GM18502 (cell line): Measurements from ENCODE around the gene SEMA3A.
"Not testable (repeated sequence)": the region's sequence is repeated elsewhere in the genome, so short reads cannot be mapped to it uniquely, and the experiment has no call there.

Experiments used
- ATAC-seq: cut with Tn5 transposase; IDR thresholded peaks from one replicate; pipeline ENCODE4 v1.9.1; 2021; ENCODE audit warnings: mild to moderate bottlenecking; ENCODE audit not compliant: unreplicated experiment, poor library complexity

SEMA3A gene

GRCh38 chr7:84159435-84159834 lies 35.2 kb downstream of the SEMA3A start:
- ATAC-seq, result no peak

- ATAC-seq, result no peak
Observed at GRCh38 chr7:84157171-84157570, 37.4 kb downstream of the SEMA3A start.

DNA sequence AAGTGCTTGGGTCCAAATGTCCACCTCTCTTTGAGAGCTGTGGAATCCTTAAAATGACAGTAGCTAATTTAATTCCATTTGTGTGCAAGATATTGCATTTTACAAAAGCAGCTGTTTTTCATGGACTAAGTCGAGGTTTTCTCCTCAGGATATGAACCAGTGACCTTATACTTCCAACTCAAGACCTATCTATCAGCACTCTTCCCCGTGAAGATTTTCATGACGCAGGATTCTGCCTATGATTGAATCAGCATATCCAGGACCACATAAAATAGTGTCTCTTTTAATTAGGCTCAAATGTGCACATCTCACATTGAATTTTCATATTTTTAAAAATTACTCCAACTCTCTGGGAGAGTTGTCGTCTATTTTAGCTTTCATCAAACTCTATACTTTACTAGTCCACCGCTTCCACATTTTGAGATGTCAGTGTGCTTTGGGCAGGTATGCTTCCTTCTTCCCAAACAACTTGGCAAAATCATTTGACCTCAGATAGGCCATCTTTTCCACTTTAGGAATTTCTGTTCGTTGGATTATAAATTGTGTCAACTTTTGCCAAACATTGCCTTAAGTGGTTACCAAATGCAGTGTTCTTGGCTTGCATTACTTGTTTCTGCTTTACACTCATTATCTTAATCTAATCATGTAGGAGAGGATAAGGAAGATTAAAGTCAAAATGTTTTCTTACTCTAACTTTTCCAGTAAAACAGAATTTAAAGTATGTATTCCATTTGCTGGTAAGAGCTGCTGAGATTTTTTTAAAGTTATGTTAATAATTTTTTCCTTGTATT lies 39.4 kb downstream of the SEMA3A start:
- ATAC-seq, result no peak

DNA sequence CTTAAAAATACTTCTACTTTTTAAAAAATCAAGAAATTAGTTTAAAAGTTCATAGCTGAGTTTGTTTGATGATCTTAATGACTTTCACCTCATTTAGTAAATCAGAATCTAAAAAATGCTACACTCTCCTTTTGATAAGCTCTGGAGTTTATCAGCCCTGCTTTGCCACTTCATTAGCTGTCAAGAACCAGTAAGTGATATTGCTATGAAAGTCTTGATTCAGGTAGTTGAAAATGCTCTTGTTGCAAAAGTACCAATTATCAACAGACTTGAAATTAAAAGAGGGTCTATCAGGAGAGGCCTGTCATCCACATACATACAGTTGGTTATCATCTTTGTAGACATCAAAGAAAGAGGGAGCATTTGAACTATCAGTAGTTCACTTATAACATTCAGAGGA lies 41.6 kb downstream of the SEMA3A start:
- no peak for ATAC-seq

DNA sequence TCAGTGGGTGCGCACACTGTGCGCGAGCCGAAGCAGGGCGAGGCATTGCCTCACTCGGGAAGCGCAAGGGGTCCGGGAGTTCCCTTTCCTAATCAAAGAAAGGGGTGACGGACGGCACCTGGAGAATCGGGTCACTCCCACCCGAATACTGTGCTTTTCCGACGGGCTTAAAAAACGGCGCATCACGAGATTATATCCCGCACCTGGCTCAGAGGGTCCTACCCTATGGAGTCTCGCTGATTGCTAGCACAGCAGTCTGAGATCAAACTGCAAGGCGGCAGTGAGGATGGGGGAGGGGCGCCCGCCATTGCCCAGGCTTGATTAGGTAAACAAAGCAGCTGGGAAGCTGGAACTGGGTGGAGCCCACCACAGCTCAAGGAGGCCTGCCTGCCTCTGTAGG lies 44.2 kb downstream of the SEMA3A start:
- not testable (repeated sequence) for ATAC-seq

DNA sequence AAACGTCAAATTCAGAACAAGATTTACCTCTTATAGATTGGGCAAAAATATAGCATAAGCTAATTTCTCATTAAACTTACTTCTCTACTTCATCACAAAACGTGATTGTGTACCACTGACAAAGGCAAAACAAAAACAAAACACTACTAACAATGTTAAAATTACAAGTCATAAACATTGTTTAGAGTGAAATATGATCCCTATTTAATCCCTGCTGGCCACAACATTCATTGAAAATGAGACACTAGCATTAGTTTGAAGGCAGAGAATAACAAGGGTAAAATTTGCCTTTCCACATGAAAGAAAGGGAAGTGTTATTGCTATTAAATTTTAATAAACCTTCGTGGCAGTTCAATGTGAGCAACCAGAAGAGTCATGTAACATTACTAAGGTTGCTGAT lies 45.0 kb downstream of the SEMA3A start:
- no peak for ATAC-seq

DNA sequence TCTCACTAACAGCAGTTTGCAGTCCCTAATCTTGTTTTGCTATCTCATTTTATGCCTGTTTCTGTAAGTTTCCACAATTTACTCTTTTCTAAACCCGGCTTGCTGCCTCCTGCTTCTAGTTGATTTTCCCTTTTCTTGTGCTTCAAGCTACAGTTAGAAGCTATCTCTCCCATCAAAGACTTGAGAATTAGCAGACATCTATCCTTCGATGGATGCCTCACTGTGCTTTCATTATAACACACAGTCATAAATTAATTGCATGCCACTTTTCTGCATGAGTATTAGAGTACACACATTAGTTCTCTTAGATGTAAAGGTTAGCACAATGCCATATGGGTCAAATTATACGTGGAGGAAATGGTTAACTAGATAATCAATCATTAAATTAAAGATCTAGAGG lies 48.7 kb downstream of the SEMA3A start:
- no peak for ATAC-seq

GRCh38 chr7:84144935-84145334 lies 49.7 kb downstream of the SEMA3A start:
- ATAC-seq, result no peak

DNA sequence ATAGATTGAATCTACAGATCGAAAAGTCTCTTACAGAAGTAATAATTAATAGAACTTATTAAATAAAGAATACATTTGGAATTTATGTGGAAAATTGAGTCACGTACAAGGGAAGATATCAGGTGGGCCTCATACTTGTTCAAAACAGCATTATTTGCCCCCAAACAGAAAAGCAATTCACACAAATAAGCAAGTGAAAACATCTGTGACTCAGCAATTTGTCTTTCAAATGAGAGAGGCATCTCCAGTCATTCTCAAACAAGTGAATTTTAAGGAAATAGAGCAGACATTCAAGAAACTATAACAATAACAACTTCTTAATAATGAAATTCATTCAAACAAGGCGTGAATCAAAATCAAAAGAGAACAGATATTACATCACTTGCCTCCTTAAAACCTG lies 50.1 kb downstream of the SEMA3A start:
- no peak for ATAC-seq

DNA sequence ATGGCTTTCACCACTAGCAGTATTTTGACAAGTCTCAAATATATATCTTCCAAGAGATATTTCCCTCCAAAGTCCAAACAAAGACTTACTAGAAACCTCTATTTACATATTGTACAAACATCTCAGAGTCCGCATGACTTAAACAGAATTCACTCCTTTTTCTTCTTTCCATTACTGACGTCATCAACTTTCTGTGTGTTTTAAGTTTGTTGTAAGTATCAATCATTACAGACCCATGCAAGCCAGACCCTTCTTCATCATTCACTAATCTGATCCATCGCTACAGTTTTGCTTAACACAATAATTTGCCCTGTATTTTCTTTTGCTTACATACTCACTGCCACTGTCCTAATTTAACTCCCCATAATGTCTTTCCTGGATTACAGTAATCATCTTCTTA lies 51.9 kb downstream of the SEMA3A start:
- ATAC-seq, result no peak

GRCh38 chr7:84139986-84140729 lies 54.4 kb downstream of the SEMA3A start:
- ATAC-seq, result no peak

GRCh38 chr7:84138411-84138810 lies 56.2 kb downstream of the SEMA3A start:
- ATAC-seq, result no peak

GRCh38 chr7:84137812-84138211 lies 56.8 kb downstream of the SEMA3A start:
- ATAC-seq, result no peak

- ATAC-seq, result no peak
Observed at GRCh38 chr7:84136809-84137208, 57.8 kb downstream of the SEMA3A start.

- no peak for ATAC-seq
Observed at GRCh38 chr7:84136336-84136735, 58.3 kb downstream of the SEMA3A start.

- no peak for ATAC-seq
Observed at GRCh38 chr7:84134169-84134568, 60.4 kb downstream of the SEMA3A start.

- no peak for ATAC-seq
Observed at GRCh38 chr7:84125654-84126053, 68.9 kb downstream of the SEMA3A start.

GRCh38 chr7:84123965-84124547 lies 70.5 kb downstream of the SEMA3A start:
- no peak for ATAC-seq

GRCh38 chr7:84122582-84123360 lies 71.8 kb downstream of the SEMA3A start:
- ATAC-seq, result no peak

GRCh38 chr7:84117304-84117703 lies 77.3 kb downstream of the SEMA3A start:
- no peak for ATAC-seq
